Measurements from ENCODE around the gene FAM193B. TPM values are rescaled to one million over a fixed set of nuclear protein-coding genes. Genes with fewer than 3 reads are reported as not detected.
A peak's percentile ranks its signal among the peaks of the same experiment; 100 is the strongest.

The FAM193B gene
- total RNA-seq, 1 experiment from 2014 or later = 58.5 TPM

- ChIA-PET CTCF (interaction anchor here (0.6 kb wide), 1 partner anchor 30 kb away, joined by 3 read pairs; no protein-coding TSS in a partner anchor), POLR2A (no interaction called here)
- Histone ChIP-seq H3K27me3 (ENCODE audit: control insufficient read depth, insufficient read depth, low read length) (no peaks in the 10 kb centered on the region), H3K27ac (ENCODE audit: low read length) (no peak overlapping the region), H3K4me3 (ENCODE audit: low read depth in 2 of 2, low read length in 2 of 2) (no peak overlapping the region), H3K4me1 (ENCODE audit: control insufficient read depth, insufficient read depth, low read length) (no peaks in the 10 kb centered on the region), H3K36me3 (ENCODE audit: control insufficient read depth, insufficient read depth, low read length) (no peaks in the 10 kb centered on the region), H3K9me3 (ENCODE audit: control insufficient read depth, insufficient read depth, low read depth, low read length) (no peaks in the 10 kb centered on the region)
- ATAC-seq (peak; percentile 45; the same call in 1 of the 2 replicates), DNase-seq (ENCODE audit: low read depth, low spot score) (no peak)
- intact Hi-C loops (cut with micrococcal nuclease; ENCODE audit: unreplicated experiment) (no loop called here), in situ Hi-C loops (cut with HindIII; ENCODE audit: low pct_unique_long_range_greater_than_20kb, low sequenced_read_pairs) (no loop called here)
- TF ChIP-seq CTCF (IDR thresholded peaks at IDR 0.05) (no peak), POLR2AphosphoS5 (IDR thresholded peaks at IDR 0.05; ENCODE audit: low read depth, low read length) (no peak), REST (IDR thresholded peaks at IDR 0.05; ENCODE audit: insufficient read depth in 1 of 2, low read depth in 2 of 2, low read length in 1 of 2) (no peak), SIN3A (IDR thresholded peaks at IDR 0.05; ENCODE audit: borderline replicate concordance, insufficient read depth, low read depth, low read length) (no peak), TCF7L2 (IDR thresholded peaks at IDR 0.05; ENCODE audit: low read depth, low read length) (no peak)
- BruUV-seq (replicated peaks) = no TSS peak
These were observed 21.8 kb upstream of the FAM193B start for GRCh38 chr5:177576169-177576568.

- Histone ChIP-seq H3K27ac (ENCODE audit: low read length) (no peak overlapping the region), H3K4me1 (ENCODE audit: control insufficient read depth, insufficient read depth, low read length) (no peaks in the 10 kb centered on the region)
These were observed 21.1 kb upstream of the FAM193B start for GRCh38 chr5:177575488-177575887.

More at GRCh38 chr5:177575488-177575887, 21.1 kb upstream of the FAM193B start:
- Histone ChIP-seq H3K4me3 (ENCODE audit: low read depth in 2 of 2, low read length in 2 of 2) (no peak overlapping the region), H3K27me3 (ENCODE audit: control insufficient read depth, insufficient read depth, low read length) (no peaks in the 10 kb centered on the region), H3K36me3 (ENCODE audit: control insufficient read depth, insufficient read depth, low read length) (no peaks in the 10 kb centered on the region), H3K9me3 (ENCODE audit: control insufficient read depth, insufficient read depth, low read depth, low read length) (no peaks in the 10 kb centered on the region)
- intact Hi-C loops (cut with micrococcal nuclease; ENCODE audit: unreplicated experiment) (no loop called here), in situ Hi-C loops (cut with HindIII; ENCODE audit: low pct_unique_long_range_greater_than_20kb, low sequenced_read_pairs) (no loop called here)
- DNase-seq (ENCODE audit: low read depth, low spot score) = no peak
- no TSS peak for BruUV-seq (replicated peaks)
- POLR2A ChIA-PET = no interaction called here
- CTCF ChIA-PET = no interaction called here
- TF ChIP-seq REST (IDR thresholded peaks at IDR 0.05; ENCODE audit: insufficient read depth in 1 of 2, low read depth in 2 of 2, low read length in 1 of 2) (no peak), TCF7L2 (IDR thresholded peaks at IDR 0.05; ENCODE audit: low read depth, low read length) (no peak), SIN3A (IDR thresholded peaks at IDR 0.05; ENCODE audit: borderline replicate concordance, insufficient read depth, low read depth, low read length) (no peak), CTCF (IDR thresholded peaks at IDR 0.05) (no peak), POLR2AphosphoS5 (IDR thresholded peaks at IDR 0.05; ENCODE audit: low read depth, low read length) (no peak)
- ATAC-seq = no peak

All from Panc1 (cell line).